Activated naive CD4-positive, alpha-beta T cell treated with anti-CD3 and anti-CD28 coated beads, Interleukin-2, amount 10 ng/mL, durations not matched to agents 7 days and 5 days (primary cell): Measurements from ENCODE around the gene HPN.
A peak's percentile ranks its signal among the peaks of the same experiment; 100 is the strongest.
"Not testable (repeated sequence)": the region's sequence is repeated elsewhere in the genome, so short reads cannot be mapped to it uniquely, and the experiment has no call there.

ENCODE experiments used
- CTCF ChIA-PET: fragments of 350-600 bp; sonication (Branson Sonifier 250); formaldehyde crosslinking; loops from one replicate; lab custom pipeline; 2021; ENCODE audit warnings: antibody characterized with exemption; lab: Charles Lee
- DNase-seq: peaks from one replicate; pipeline ENCODE4 v3.0.0-alpha.2; 2020
- H3K27ac Mint-ChIP-seq: one replicate; pipeline ENCODE4 v1.8.0; 2021; ENCODE audit warnings: mild to moderate bottlenecking, moderate library complexity, mixed read lengths
- H3K27me3 Mint-ChIP-seq: one replicate; pipeline ENCODE4 v1.8.0; 2021; ENCODE audit warnings: mild to moderate bottlenecking, mixed read lengths
- H3K36me3 Mint-ChIP-seq: one replicate; pipeline ENCODE4 v1.8.0; 2021; ENCODE audit warnings: mixed read lengths
- H3K4me1 Mint-ChIP-seq: one replicate; pipeline ENCODE4 v1.8.0; 2021; ENCODE audit warnings: mixed read lengths
- H3K4me3 Mint-ChIP-seq: one replicate; pipeline ENCODE4 v1.8.0; 2021; ENCODE audit warnings: mild to moderate bottlenecking, moderate library complexity, mixed read lengths
- H3K9me3 Mint-ChIP-seq: one replicate; pipeline ENCODE4 v1.8.0; 2021; ENCODE audit warnings: mixed read lengths

Gene HPN

GRCh38 chr19:35048911-35049411 is 7.4 kb downstream of the HPN start:
- Mint-ChIP-seq H3K27me3 (peaks cover 28% of the 10 kb centered on the region), H3K9me3 (no peaks in the 10 kb centered on the region), H3K4me1 (peaks cover 11% of the 10 kb centered on the region), H3K36me3 (no peaks in the 10 kb centered on the region), H3K27ac (no peak overlapping the region), H3K4me3 (no peak overlapping the region)
- DNase-seq, result no peak
- CTCF ChIA-PET, result interaction anchor here (0.5 to 1.7 kb wide), 3 partner anchors 18 to 93 kb away, joined by 3 to 8 read pairs (median 3); no protein-coding TSS in a partner anchor

GRCh38 chr19:35049456-35049855 is 7.9 kb downstream of the HPN start:
- H3K9me3 Mint-ChIP-seq, result no peaks in the 10 kb centered on the region
- no peak for DNase-seq
- H3K27me3 Mint-ChIP-seq, result peaks cover 33% of the 10 kb centered on the region
- H3K4me3 Mint-ChIP-seq, result no peak overlapping the region
- no peak overlapping the region for H3K27ac Mint-ChIP-seq
- CTCF ChIA-PET, result interaction anchor here (1.7 kb wide), 1 partner anchor 17 kb away, joined by 8 read pairs; no protein-coding TSS in a partner anchor
- peaks cover 10% of the 10 kb centered on the region for H3K4me1 Mint-ChIP-seq
- H3K36me3 Mint-ChIP-seq, result no peaks in the 10 kb centered on the region

- H3K27ac Mint-ChIP-seq, DNase-seq, CTCF ChIA-PET, H3K36me3 Mint-ChIP-seq, H3K4me3 Mint-ChIP-seq, H3K9me3 Mint-ChIP-seq, H3K4me1 Mint-ChIP-seq: not testable (repeated sequence)
- peaks cover 39% of the 10 kb centered on the region for H3K27me3 Mint-ChIP-seq
These were observed 9.1 kb downstream of the HPN start for GRCh38 chr19:35050662-35051061.

GRCh38 chr19:35051268-35051667 is 9.7 kb downstream of the HPN start:
- DNase-seq, H3K36me3 Mint-ChIP-seq, H3K27ac Mint-ChIP-seq, H3K4me1 Mint-ChIP-seq, H3K9me3 Mint-ChIP-seq, H3K4me3 Mint-ChIP-seq: not testable (repeated sequence)
- peaks cover 41% of the 10 kb centered on the region for H3K27me3 Mint-ChIP-seq
- CTCF ChIA-PET, result interaction anchor here (0.6 to 1.0 kb wide), 2 partner anchors 16 to 37 kb away, joined by 3 read pairs; no protein-coding TSS in a partner anchor

- H3K9me3 Mint-ChIP-seq, result no peaks in the 10 kb centered on the region
- peaks cover 41% of the 10 kb centered on the region for H3K27me3 Mint-ChIP-seq
- no peaks in the 10 kb centered on the region for H3K4me1 Mint-ChIP-seq
- H3K36me3 Mint-ChIP-seq, result no peaks in the 10 kb centered on the region
- DNase-seq, result no peak
- no peak overlapping the region for H3K27ac Mint-ChIP-seq
- H3K4me3 Mint-ChIP-seq, result no peak overlapping the region
- CTCF ChIA-PET, result interaction anchor here (1.0 kb wide), 1 partner anchor 15 kb away, joined by 3 read pairs; no protein-coding TSS in a partner anchor
These were observed 10.3 kb downstream of the HPN start for GRCh38 chr19:35051796-35052195.

GRCh38 chr19:35052599-35053190 is 11.2 kb downstream of the HPN start:
- Mint-ChIP-seq H3K9me3 (no peaks in the 10 kb centered on the region), H3K36me3 (no peaks in the 10 kb centered on the region), H3K27me3 (peaks cover 34% of the 10 kb centered on the region), H3K4me1 (no peaks in the 10 kb centered on the region), H3K4me3 (no peak overlapping the region), H3K27ac (no peak overlapping the region)
- DNase-seq, result no peak
- CTCF ChIA-PET, result interaction anchor here (1.0 kb wide), 1 partner anchor 14 kb away, joined by 3 read pairs; no protein-coding TSS in a partner anchor

- Mint-ChIP-seq H3K27me3 (peaks cover 28% of the 10 kb centered on the region), H3K27ac (no peak overlapping the region), H3K36me3 (no peaks in the 10 kb centered on the region), H3K4me3 (no peak overlapping the region), H3K4me1 (no peaks in the 10 kb centered on the region), H3K9me3 (no peaks in the 10 kb centered on the region)
- no peak for DNase-seq
- CTCF ChIA-PET, result interaction anchor here (1.6 to 3.5 kb wide), 2 partner anchors 10 to 13 kb away, joined by 9 to 15 read pairs; no protein-coding TSS in a partner anchor
These were observed 12.3 kb downstream of the HPN start for GRCh38 chr19:35053667-35054293.

GRCh38 chr19:35054626-35055025 is 13.1 kb downstream of the HPN start:
- no peaks in the 10 kb centered on the region for H3K36me3 Mint-ChIP-seq
- no peak overlapping the region for H3K4me3 Mint-ChIP-seq
- no peaks in the 10 kb centered on the region for H3K9me3 Mint-ChIP-seq
- peaks cover 26% of the 10 kb centered on the region for H3K27me3 Mint-ChIP-seq
- CTCF ChIA-PET, result interaction anchor here (1.6 to 3.5 kb wide), 3 partner anchors 9 to 12 kb away, joined by 6 to 15 read pairs (median 9); no protein-coding TSS in a partner anchor
- DNase-seq, result no peak
- H3K4me1 Mint-ChIP-seq, result no peaks in the 10 kb centered on the region
- H3K27ac Mint-ChIP-seq, result no peak overlapping the region

- no peaks in the 10 kb centered on the region for H3K9me3 Mint-ChIP-seq
- H3K36me3 Mint-ChIP-seq, result no peaks in the 10 kb centered on the region
- peak; percentile 36 for DNase-seq
- CTCF ChIA-PET, result interaction anchor here (0.9 to 3.5 kb wide), 4 partner anchors 8 to 169 kb away, joined by 3 to 15 read pairs (median 8); no protein-coding TSS in a partner anchor
- no peaks in the 10 kb centered on the region for H3K4me1 Mint-ChIP-seq
- peaks cover 33% of the 10 kb centered on the region for H3K27me3 Mint-ChIP-seq
- no peak overlapping the region for H3K4me3 Mint-ChIP-seq
- no peak overlapping the region for H3K27ac Mint-ChIP-seq
These were observed 14.2 kb downstream of the HPN start for GRCh38 chr19:35055715-35056179.

GRCh38 chr19:35056513-35057063 is 15.1 kb downstream of the HPN start:
- Mint-ChIP-seq H3K4me1 (no peaks in the 10 kb centered on the region), H3K27ac (no peak overlapping the region), H3K9me3 (no peaks in the 10 kb centered on the region), H3K27me3 (peaks cover 34% of the 10 kb centered on the region), H3K36me3 (no peaks in the 10 kb centered on the region), H3K4me3 (no peak overlapping the region)
- DNase-seq, result no peak
- CTCF ChIA-PET, result interaction anchor here (0.9 to 3.5 kb wide), 2 partner anchors 13 to 168 kb away, joined by 3 to 15 read pairs; no protein-coding TSS in a partner anchor

GRCh38 chr19:35058370-35058769 is 16.8 kb downstream of the HPN start:
- Mint-ChIP-seq H3K4me3 (no peak overlapping the region), H3K27ac (no peak overlapping the region), H3K36me3 (no peaks in the 10 kb centered on the region), H3K4me1 (no peaks in the 10 kb centered on the region), H3K9me3 (no peaks in the 10 kb centered on the region), H3K27me3 (peaks cover 38% of the 10 kb centered on the region)
- CTCF ChIA-PET, result interaction anchor here (0.6 to 1.4 kb wide), 2 partner anchors 77 to 83 kb away, joined by 3 read pairs; no protein-coding TSS in a partner anchor
- no peak for DNase-seq

- no peaks in the 10 kb centered on the region for H3K9me3 Mint-ChIP-seq
- peaks cover 36% of the 10 kb centered on the region for H3K27me3 Mint-ChIP-seq
- no peak overlapping the region for H3K4me3 Mint-ChIP-seq
- no peak overlapping the region for H3K27ac Mint-ChIP-seq
- DNase-seq, result no peak
- no peaks in the 10 kb centered on the region for H3K4me1 Mint-ChIP-seq
- CTCF ChIA-PET, result interaction anchor here (1.4 kb wide), 2 partner anchors 16 to 82 kb away, joined by 3 read pairs; no protein-coding TSS in a partner anchor
- no peaks in the 10 kb centered on the region for H3K36me3 Mint-ChIP-seq
These were observed 17.7 kb downstream of the HPN start for GRCh38 chr19:35059006-35059798.

- H3K36me3 Mint-ChIP-seq, result no peaks in the 10 kb centered on the region
- no peak overlapping the region for H3K27ac Mint-ChIP-seq
- H3K27me3 Mint-ChIP-seq, result peaks cover 30% of the 10 kb centered on the region
- H3K4me3 Mint-ChIP-seq, result no peak overlapping the region
- H3K4me1 Mint-ChIP-seq, result no peaks in the 10 kb centered on the region
- no peak for DNase-seq
- no peaks in the 10 kb centered on the region for H3K9me3 Mint-ChIP-seq
- CTCF ChIA-PET, result interaction anchor here (1.4 kb wide), 1 partner anchor 16 kb away, joined by 3 read pairs; no protein-coding TSS in a partner anchor
These were observed 18.2 kb downstream of the HPN start for GRCh38 chr19:35059799-35060091.
